Measurements from ENCODE around the gene CHI3L2. TPM values are rescaled to one million over a fixed set of nuclear protein-coding genes. Genes with fewer than 3 reads are reported as not detected.
A peak's percentile ranks its signal among the peaks of the same experiment; 100 is the strongest.

CHI3L2 gene
- total and polyA plus RNA-seq, 10 donors: 6.0 to 159 (median 30.5) TPM

GRCh38 chr1:111183308-111184069 lies 44.0 kb upstream of the CHI3L2 start:
- Histone ChIP-seq H3K9me3 (no peaks in the 10 kb centered on the region), H3K4me1 (peaks cover 5 to 76% (median 34%) of the 10 kb centered on the region in 6 donors)

GRCh38 chr1:111184663-111185062 lies 42.9 kb upstream of the CHI3L2 start:
- H3K9me3 ChIP-seq: no peaks in the 10 kb centered on the region
- no peak for DNase-seq
- peaks cover 9 to 88% (median 46%) of the 10 kb centered on the region in 6 donors for H3K4me1 ChIP-seq
- H3K27me3 ChIP-seq (replicated peaks in 1 of 7): no peaks in the 10 kb centered on the region
- peaks cover 13 to 98% (median 71%) of the 10 kb centered on the region in 6 donors for H3K36me3 ChIP-seq
- intact Hi-C loops (cut with DNase I; ENCODE audit: low total_unique reads): no loop called here
- peak overlapping the region in 7 of 8 donors; percentile 40 to 100 (median 55) for H3K27ac ChIP-seq
- no peak overlapping the region for H3K4me3 ChIP-seq
- TF ChIP-seq POLR2A (IDR thresholded peaks at IDR 0.05) (no peak), POLR2AphosphoS5 (IDR thresholded peaks at IDR 0.05) (no peak)

More at GRCh38 chr1:111183308-111184069, 44.0 kb upstream of the CHI3L2 start:
- Histone ChIP-seq H3K36me3 (peaks cover 11 to 98% (median 66%) of the 10 kb centered on the region in 6 donors), H3K27me3 (replicated peaks in 1 of 7) (no peaks in the 10 kb centered on the region), H3K27ac (peak overlapping the region in 5 of 8 donors; percentile 28 to 100 (median 97)), H3K4me3 (no peak overlapping the region)
- 87 to 90% (median 88%) methylated on average over 6 of the region's 6 CpGs for WGBS, 5 donors
- no peak for TF ChIP-seq POLR2A (IDR thresholded peaks at IDR 0.05)
- TF ChIP-seq CTCF (IDR thresholded peaks at IDR 0.05 in 8 of 11, conservative IDR thresholded peaks at IDR 0.05 in 3 of 11): no peak
- no peak for TF ChIP-seq POLR2AphosphoS5 (IDR thresholded peaks at IDR 0.05)
- intact Hi-C loops (cut with DNase I; ENCODE audit: low total_unique reads): no loop called here
- no peak for DNase-seq

GRCh38 chr1:111190931-111191451 lies 36.5 kb upstream of the CHI3L2 start:
- Histone ChIP-seq H3K4me1 (peaks cover 42 to 100% (median 79%) of the 10 kb centered on the region in 6 donors), H3K27ac (peak overlapping the region in 7 of 8 donors; percentile 73 to 100 (median 97)), H3K36me3 (peaks cover 13 to 100% (median 75%) of the 10 kb centered on the region in 6 donors), H3K4me3 (no peak overlapping the region), H3K9me3 (no peaks in the 10 kb centered on the region), H3K27me3 (replicated peaks in 1 of 7) (no peaks in the 10 kb centered on the region)
- no peak for DNase-seq
- intact Hi-C loops (cut with DNase I; ENCODE audit: low total_unique reads): loop anchor here (10.0 kb wide), 1 partner anchor 46 kb away; the partner anchor contains the start of genes CEPT1 and DRAM2
- TF ChIP-seq POLR2A (IDR thresholded peaks at IDR 0.05) (no peak), CTCF (IDR thresholded peaks at IDR 0.05 in 8 of 11, conservative IDR thresholded peaks at IDR 0.05 in 3 of 11) (no peak), POLR2AphosphoS5 (IDR thresholded peaks at IDR 0.05) (no peak)
- 53 to 81% (median 70%) methylated on average over 2 of the region's 2 CpGs for WGBS, 5 donors

- intact Hi-C loops (cut with DNase I; ENCODE audit: low total_unique reads): loop anchor here (10.0 kb wide), 1 partner anchor 47 kb away; the partner anchor contains the start of genes CEPT1 and DRAM2
- WGBS, 5 donors: 59 to 93% (median 80%) methylated on average over 3 of the region's 3 CpGs
- peaks cover 10 to 100% (median 75%) of the 10 kb centered on the region in 6 donors for H3K36me3 ChIP-seq
- no peak for TF ChIP-seq POLR2A (IDR thresholded peaks at IDR 0.05)
- TF ChIP-seq POLR2AphosphoS5 (IDR thresholded peaks at IDR 0.05): no peak
- no peak for TF ChIP-seq CTCF (IDR thresholded peaks at IDR 0.05 in 8 of 11, conservative IDR thresholded peaks at IDR 0.05 in 3 of 11)
- H3K27ac ChIP-seq: peak overlapping the region in 7 of 8 donors; percentile 73 to 100 (median 97)
- H3K9me3 ChIP-seq: no peaks in the 10 kb centered on the region
- H3K4me1 ChIP-seq: peaks cover 46 to 100% (median 79%) of the 10 kb centered on the region in 6 donors
- H3K4me3 ChIP-seq: no peak overlapping the region
- no peaks in the 10 kb centered on the region for H3K27me3 ChIP-seq (replicated peaks in 1 of 7)
- DNase-seq: no peak
Observed at GRCh38 chr1:111191496-111191895, 36.0 kb upstream of the CHI3L2 start.

Measured in spleen (tissue), 11 donors.